ENCODE measurements around the gene ATF6. TPM values are rescaled to one million over a fixed set of nuclear protein-coding genes. Genes with fewer than 3 reads are reported as not detected.

ATF6 gene
- total RNA-seq, 1 experiment from 2014 or later: 16.4 TPM

DNA sequence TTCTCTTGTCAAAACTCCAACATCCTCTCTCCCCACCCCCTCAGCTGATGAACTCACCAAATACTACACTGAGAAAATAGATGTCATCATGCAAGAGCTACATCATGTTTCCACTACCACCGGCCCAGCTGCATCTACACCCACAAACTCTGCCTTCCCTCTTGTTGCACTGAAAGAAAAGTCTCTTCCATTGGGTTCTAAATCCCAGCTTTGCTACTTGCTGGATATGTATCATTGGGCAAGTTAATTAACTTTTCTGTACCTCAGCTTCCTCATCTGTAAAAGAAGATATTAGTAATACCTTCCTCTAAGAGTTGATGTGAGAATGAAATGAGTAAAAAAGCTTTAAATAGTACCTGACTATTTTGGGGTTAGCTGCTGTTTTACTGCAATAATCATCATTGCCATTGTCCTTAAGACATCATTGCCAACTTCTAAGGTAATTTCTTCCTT, 149.0 kb downstream of the ATF6 start:
- H3K36me3 ChIP-seq (ENCODE audit: control insufficient read depth, insufficient read depth, low read length): no peaks in the 10 kb centered on the region
- H3K27me3 ChIP-seq (ENCODE audit: control insufficient read depth, insufficient read depth, low read length): no peaks in the 10 kb centered on the region
- H3K9me3 ChIP-seq (ENCODE audit: control insufficient read depth, insufficient read depth, low read depth, low read length): no peaks in the 10 kb centered on the region
- intact Hi-C loops (cut with micrococcal nuclease; ENCODE audit: unreplicated experiment) (no loop called here), in situ Hi-C loops (cut with HindIII; ENCODE audit: low pct_unique_long_range_greater_than_20kb, low sequenced_read_pairs) (no loop called here)
- H3K4me1 ChIP-seq (ENCODE audit: control insufficient read depth, insufficient read depth, low read length): 0 out of 2 replicates have a peak, but pooled peaks cover 2% of the 10 kb centered on the region
- ATAC-seq: no peak
- DNase-seq (ENCODE audit: low read depth, low spot score): no peak
- H3K4me3 ChIP-seq (ENCODE audit: low read depth in 2 of 2, low read length in 2 of 2): no peak overlapping the region
- ChIA-PET CTCF (interaction anchor here (0.5 kb wide), 1 partner anchor 16 kb away, joined by 3 read pairs; no protein-coding TSS in a partner anchor), POLR2A (no interaction called here)
- BruUV-seq (replicated peaks): no TSS peak
- TF ChIP-seq, protein P1, sequence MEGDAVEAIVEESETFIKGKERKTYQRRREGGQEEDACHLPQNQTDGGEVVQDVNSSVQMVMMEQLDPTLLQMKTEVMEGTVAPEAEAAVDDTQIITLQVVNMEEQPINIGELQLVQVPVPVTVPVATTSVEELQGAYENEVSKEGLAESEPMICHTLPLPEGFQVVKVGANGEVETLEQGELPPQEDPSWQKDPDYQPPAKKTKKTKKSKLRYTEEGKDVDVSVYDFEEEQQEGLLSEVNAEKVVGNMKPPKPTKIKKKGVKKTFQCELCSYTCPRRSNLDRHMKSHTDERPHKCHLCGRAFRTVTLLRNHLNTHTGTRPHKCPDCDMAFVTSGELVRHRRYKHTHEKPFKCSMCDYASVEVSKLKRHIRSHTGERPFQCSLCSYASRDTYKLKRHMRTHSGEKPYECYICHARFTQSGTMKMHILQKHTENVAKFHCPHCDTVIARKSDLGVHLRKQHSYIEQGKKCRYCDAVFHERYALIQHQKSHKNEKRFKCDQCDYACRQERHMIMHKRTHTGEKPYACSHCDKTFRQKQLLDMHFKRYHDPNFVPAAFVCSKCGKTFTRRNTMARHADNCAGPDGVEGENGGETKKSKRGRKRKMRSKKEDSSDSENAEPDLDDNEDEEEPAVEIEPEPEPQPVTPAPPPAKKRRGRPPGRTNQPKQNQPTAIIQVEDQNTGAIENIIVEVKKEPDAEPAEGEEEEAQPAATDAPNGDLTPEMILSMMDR (IDR thresholded peaks at IDR 0.05): no peak
- TF ChIP-seq TCF7L2 (IDR thresholded peaks at IDR 0.05; ENCODE audit: low read depth, low read length) (no peak), POLR2AphosphoS5 (IDR thresholded peaks at IDR 0.05; ENCODE audit: low read depth, low read length) (no peak), SIN3A (IDR thresholded peaks at IDR 0.05; ENCODE audit: borderline replicate concordance, insufficient read depth, low read depth, low read length) (no peak)
- TF ChIP-seq, protein P2, sequence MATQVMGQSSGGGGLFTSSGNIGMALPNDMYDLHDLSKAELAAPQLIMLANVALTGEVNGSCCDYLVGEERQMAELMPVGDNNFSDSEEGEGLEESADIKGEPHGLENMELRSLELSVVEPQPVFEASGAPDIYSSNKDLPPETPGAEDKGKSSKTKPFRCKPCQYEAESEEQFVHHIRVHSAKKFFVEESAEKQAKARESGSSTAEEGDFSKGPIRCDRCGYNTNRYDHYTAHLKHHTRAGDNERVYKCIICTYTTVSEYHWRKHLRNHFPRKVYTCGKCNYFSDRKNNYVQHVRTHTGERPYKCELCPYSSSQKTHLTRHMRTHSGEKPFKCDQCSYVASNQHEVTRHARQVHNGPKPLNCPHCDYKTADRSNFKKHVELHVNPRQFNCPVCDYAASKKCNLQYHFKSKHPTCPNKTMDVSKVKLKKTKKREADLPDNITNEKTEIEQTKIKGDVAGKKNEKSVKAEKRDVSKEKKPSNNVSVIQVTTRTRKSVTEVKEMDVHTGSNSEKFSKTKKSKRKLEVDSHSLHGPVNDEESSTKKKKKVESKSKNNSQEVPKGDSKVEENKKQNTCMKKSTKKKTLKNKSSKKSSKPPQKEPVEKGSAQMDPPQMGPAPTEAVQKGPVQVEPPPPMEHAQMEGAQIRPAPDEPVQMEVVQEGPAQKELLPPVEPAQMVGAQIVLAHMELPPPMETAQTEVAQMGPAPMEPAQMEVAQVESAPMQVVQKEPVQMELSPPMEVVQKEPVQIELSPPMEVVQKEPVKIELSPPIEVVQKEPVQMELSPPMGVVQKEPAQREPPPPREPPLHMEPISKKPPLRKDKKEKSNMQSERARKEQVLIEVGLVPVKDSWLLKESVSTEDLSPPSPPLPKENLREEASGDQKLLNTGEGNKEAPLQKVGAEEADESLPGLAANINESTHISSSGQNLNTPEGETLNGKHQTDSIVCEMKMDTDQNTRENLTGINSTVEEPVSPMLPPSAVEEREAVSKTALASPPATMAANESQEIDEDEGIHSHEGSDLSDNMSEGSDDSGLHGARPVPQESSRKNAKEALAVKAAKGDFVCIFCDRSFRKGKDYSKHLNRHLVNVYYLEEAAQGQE (IDR thresholded peaks at IDR 0.05; ENCODE audit: insufficient read depth in 1 of 2, low read depth in 2 of 2, low read length in 1 of 2): no peak
- no peak overlapping the region for H3K27ac ChIP-seq (ENCODE audit: low read length)

DNA sequence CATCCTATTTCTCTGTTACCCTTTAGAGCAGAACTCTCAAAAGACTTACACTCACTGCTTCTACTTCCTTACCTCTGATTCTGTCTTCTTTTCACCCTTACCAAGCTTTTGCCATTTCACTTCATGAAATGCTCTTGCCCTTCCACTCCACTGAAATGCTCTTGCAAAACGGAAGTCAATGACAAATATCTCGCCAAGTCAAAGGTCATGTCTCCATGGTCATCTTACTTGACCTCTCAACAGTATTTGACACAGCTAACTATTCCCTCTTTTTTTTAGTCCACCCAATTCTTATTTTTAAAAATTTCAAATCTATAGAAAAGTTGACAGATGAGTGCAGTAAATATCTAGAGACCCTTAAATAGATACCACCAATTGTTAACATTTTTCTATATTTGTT, 149.9 kb downstream of the ATF6 start:
- ATAC-seq (no peak), DNase-seq (ENCODE audit: low read depth, low spot score) (no peak)
- H3K36me3 ChIP-seq (ENCODE audit: control insufficient read depth, insufficient read depth, low read length): no peaks in the 10 kb centered on the region
- POLR2A ChIA-PET: no interaction called here
- BruUV-seq (replicated peaks): no TSS peak
- TF ChIP-seq, protein P1 (IDR thresholded peaks at IDR 0.05): no peak
- TF ChIP-seq POLR2AphosphoS5 (IDR thresholded peaks at IDR 0.05; ENCODE audit: low read depth, low read length): no peak
- no peak for TF ChIP-seq TCF7L2 (IDR thresholded peaks at IDR 0.05; ENCODE audit: low read depth, low read length)
- TF ChIP-seq SIN3A (IDR thresholded peaks at IDR 0.05; ENCODE audit: borderline replicate concordance, insufficient read depth, low read depth, low read length): no peak
- TF ChIP-seq, protein P2 (IDR thresholded peaks at IDR 0.05; ENCODE audit: insufficient read depth in 1 of 2, low read depth in 2 of 2, low read length in 1 of 2): no peak
- no peak overlapping the region for H3K4me3 ChIP-seq (ENCODE audit: low read depth in 2 of 2, low read length in 2 of 2)
- CTCF ChIA-PET: no interaction called here
- 0 out of 2 replicates have a peak, but pooled peaks cover 2% of the 10 kb centered on the region for H3K4me1 ChIP-seq (ENCODE audit: control insufficient read depth, insufficient read depth, low read length)
- no peaks in the 10 kb centered on the region for H3K9me3 ChIP-seq (ENCODE audit: control insufficient read depth, insufficient read depth, low read depth, low read length)
- no peaks in the 10 kb centered on the region for H3K27me3 ChIP-seq (ENCODE audit: control insufficient read depth, insufficient read depth, low read length)
- in situ Hi-C loops (cut with HindIII; ENCODE audit: low pct_unique_long_range_greater_than_20kb, low sequenced_read_pairs) (no loop called here), intact Hi-C loops (cut with micrococcal nuclease; ENCODE audit: unreplicated experiment) (no loop called here)
- no peak overlapping the region for H3K27ac ChIP-seq (ENCODE audit: low read length)

Data from Panc1 (cell line).